COR-L47 (cell line): Measurements from ENCODE around the gene ABCC10.
"Not testable (repeated sequence)": the region's sequence is repeated elsewhere in the genome, so short reads cannot be mapped to it uniquely, and the experiment has no call there.

Experiments used
- DNase-seq: peaks from one replicate; lab custom pipeline; 2025; lab: John Stamatoyannopoulos, UW

Gene ABCC10

DNA sequence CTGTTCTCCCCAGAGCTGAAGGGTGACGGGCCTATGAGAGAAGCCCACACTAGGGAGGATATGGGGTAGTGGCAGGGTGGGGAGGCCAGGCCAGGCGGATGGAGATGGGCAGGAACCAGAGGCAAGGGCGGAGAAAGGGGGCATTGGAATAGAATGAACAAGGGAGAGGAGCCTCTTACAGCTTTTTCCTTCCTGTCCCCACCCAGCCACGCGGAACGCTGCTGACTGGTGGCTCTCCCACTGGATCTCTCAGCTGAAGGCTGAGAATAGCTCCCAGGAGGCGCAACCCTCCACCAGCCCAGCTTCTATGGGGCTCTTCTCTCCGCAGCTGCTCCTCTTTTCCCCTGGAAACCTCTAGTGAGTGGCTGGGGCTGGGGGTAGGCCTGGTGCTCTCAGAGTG lies 17.2 kb downstream of the ABCC10 start:
- no peak for DNase-seq

DNA sequence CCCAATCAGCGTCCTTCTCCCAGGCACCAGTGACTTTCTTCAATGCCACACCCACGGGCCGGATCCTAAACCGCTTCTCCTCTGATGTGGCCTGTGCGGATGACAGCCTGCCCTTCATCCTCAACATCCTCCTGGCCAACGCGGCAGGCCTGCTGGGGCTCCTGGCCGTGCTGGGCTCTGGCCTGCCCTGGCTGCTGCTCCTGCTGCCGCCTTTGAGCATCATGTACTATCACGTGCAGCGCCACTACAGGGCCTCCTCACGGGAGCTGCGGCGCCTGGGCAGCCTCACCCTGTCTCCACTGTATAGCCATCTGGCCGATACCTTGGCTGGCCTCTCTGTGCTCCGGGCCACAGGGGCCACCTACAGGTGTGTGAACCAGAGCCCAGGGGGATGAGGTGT lies 18.2 kb downstream of the ABCC10 start:
- no peak for DNase-seq

DNA sequence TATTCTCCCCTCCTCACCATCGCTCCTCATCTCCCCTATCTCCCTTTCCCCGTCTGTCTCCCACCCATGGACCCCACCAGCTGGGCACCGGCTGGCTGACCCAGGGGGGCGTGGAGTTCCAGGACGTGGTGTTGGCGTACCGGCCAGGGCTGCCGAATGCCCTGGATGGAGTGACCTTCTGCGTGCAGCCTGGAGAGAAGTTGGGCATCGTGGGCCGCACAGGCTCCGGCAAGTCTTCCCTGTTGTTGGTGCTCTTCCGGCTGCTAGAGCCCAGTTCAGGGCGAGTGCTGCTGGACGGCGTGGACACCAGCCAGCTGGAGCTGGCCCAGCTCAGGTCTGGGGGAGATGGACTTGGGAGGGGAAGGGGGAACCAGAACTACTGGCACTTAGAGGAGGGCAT lies 20.3 kb downstream of the ABCC10 start:
- DNase-seq = no peak

DNA sequence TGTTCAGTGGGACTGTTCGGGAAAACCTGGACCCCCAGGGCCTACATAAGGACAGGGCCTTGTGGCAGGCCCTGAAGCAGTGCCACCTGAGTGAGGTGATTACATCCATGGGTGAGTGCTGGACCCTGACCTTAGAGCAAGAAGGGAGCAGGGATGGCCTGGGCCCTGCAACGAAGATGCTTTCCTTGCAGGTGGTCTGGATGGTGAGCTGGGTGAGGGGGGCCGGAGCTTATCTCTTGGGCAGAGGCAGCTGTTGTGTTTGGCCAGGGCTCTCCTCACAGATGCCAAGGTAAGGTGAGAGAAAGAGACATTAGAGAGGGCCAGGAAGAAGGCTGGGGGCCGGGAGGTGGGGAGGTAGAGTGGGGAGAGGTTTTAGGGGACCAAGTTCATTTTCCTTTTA lies 21.6 kb downstream of the ABCC10 start:
- DNase-seq = no peak

DNA sequence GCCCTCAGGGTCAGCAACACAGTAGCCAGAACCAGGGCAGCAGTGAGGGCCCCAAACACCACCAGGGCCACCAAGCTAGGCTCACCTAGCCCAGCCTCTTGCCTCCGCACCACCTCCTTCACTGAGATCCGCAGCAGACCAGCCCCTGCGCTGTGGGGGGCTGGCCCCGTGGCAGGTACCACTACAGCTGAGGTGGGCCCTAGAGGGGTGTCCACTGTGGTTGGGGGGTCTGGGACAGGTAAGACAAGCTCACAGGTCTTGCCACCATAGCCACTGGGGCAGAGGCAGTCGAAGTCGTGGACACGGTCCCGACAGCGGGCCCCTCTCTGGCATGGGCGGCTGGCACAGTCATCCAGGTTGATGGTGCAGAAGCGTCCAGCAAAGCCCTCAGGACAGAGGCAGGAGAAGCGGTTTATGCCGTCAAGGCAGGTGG lies 23.4 kb downstream of the ABCC10 start:
- no peak for DNase-seq

DNA sequence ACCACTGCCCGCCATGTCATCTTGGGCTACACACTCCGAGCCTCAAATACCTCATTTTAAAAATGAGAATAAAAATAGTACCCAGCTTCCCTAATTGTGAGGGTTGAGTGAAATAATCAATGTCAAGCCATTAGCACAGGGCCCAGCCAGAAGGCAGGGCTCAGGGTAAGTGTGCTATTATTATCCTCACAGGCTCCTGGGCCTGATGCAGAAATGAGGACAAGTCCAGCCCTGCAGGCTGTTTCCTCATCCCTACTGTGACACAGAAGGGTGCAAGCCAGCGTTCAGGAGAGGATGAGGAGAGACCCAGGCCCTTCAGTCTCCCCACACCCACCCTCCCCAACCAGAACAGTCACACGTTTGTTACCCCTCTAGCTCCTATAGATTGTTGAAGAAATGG lies 24.0 kb downstream of the ABCC10 start:
- no peak for DNase-seq

DNA sequence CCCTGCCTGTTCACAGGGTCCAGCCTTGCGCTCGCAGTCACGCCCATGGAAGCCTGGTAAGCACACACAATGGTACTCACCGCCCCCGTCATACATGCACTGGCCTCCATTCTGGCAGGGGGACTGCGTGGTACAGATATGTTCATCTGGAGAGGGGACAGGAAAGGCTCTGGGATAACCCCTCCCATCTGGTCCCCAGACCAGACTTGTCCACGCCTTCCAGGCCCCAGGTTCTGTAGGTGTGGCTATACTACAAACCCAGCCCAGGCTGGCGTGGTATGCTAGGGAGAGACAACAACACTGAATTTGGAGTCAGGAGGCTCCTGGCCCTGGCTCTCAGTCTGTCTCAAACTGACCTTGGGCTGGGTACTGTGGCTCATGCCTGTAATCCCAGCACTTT lies 24.6 kb downstream of the ABCC10 start:
- DNase-seq = no peak

DNA sequence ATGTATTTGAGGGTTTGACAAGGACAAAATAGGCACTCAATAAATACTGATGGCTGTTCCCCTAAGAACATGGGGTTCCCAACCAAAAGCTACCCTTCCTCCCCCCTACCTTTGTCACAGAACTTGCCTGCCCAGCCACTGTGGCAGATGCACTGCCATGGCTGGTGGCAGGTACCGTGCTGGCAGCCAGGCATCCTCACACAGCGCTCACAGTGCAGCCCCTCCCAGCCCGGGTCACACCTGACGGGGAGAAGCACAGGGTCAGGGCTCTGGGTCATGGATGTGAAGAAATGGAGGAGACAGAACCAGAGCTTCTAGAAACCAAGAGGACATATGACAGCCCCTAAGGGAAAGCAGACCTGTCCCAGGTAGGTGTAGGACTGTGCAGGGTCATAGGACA lies 25.6 kb downstream of the ABCC10 start:
- DNase-seq = no peak

DNA sequence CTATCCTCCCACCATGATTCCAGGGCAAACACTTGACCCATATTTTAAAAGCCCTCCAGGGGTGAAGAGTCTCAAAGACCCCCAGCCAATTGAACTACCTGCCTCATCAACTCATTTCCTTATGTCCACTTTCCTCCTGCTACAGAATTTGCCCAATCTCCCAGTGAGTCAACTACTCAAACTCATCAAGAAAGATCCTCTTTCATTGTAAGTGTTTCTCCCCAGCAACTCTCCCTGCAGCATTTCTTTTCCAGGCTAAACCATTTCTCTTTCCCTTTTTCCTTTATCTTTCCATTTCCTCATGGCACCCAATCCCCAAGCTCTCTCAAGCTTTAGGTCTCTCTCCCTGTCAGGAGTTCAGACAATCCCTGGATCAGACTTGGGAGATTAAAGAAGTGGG lies 26.5 kb downstream of the ABCC10 start:
- no peak for DNase-seq

DNA sequence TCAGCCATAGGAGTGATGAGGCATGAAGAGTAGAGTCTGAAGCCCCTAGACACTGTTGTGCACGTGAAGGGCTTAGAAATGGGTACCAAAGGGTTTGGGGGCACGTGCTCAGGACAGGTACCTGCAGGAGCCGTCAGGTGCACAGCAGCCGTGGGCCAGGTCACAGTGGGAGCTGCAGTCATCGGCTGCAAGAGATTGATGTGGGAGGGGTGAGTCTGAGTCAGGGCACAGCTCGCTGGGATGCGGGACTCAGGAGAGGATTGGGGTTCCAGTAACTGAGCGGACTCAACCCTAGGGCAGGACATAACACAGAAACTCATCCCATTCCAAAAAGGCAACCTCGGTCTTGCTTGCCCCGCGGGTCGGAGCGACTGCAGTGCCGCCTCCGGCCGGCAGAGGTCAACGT lies 27.0 kb downstream of the ABCC10 start:
- no peak for DNase-seq

DNA sequence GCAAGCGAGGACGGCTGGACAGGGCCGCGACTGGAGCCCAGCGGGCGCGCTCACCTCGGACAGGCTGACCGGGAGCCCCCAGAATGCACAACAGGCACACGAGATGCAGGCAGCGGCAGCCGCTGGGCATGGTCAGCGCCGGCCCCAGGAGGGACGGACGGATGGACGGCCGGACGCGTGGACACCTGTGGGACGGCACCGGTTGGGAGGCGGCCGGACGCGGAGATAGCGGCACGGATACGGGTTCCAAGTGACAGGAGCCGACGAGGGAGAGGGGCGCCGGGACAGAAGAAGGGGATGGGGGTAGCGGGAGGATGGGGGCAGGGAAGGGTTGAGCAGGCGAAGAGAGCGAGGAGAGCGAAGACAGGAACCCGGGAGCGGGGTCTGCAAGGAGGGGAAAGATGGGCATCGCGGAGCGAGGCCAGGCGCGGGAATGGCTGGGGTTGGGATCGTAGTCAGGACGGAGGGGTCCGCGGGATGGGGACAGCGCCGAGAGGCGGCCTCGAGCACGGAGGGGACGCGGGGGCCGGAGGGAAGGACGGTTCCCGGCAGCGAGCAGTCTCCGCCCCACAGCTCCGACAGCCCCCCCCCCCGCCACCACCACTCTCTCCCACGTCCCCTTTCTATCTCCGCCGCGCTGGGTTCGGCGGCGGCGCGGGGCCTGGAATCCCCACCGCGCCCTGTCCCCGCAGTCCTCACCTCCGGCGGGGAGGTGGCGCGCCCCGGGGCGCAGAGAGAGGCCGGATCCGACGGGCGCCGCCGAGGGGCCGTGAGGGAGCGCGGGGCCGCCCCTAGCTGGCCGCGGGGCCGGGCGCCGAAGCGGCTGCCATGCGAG lies 27.6 kb downstream of the ABCC10 start:
- peak; percentile 52 for DNase-seq

DNA sequence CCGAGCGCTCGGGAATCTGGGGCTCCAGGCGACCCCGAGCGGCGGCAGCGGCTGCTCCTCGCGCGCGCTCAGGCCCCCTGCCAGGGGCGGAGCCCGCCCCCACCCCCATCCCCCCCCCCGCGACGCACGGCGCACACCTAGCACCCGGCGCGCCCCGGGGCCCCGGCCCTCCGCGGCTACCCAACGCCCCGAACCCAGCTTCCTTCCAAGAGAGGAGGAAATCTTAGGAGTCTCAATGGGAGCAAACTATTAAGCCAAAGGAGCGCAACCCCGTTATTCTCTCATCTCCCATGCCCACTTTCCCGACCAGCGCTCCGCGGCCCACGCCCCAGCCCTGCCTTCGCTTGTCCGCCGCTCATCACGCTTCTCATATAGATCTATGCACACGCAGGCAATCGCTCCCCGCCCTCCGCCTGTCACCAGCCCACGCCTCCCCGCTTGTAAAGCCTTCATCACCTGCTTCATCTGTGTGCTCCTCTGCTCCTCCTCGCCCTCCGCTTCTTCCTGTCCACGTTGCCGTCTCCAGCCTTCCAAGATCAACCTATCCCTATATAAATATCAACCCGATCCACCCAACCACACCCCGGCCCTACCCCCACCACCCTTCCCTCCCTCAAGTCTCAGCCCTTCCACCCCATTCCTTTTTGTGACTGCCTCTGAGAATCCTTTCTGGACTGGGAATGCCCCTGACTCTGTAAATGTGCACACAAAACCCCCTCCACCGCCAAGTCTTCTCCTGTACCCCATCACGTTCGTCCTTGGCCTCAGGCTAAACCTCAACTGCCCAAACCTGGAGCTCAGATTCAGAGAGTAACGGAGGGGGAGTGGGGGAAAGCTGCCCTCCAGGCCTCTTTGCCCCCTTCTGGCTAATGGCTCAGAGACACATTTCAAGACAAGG lies 28.4 kb downstream of the ABCC10 start, which contains the start of gene DLK2:
TSS of gene DLK2 (minus strand) at position 18 of the 898 bp plus-strand sequence. CDS start 723 bp downstream, outside the sequence.
- no peak for DNase-seq

DNA sequence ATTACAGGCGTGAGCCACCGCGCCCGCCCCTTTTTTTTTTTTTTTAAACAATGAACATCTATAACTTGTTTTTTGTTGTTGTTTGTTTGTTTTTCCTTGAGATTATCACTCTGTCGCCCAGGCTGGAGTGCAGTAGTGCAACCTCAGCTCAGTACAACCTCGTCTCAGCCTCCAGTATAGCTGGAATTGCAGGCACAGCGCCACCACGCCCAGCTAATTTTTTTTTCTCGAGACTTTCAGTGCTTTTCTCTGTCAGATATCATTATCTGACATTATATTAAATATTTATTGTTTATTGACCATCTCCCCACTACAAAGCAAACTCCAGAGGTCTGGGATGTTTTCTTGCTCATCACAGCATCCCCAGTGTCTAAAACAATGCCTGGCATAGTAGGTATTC lies 30.3 kb downstream of the ABCC10 start:
- DNase-seq = no peak

DNA sequence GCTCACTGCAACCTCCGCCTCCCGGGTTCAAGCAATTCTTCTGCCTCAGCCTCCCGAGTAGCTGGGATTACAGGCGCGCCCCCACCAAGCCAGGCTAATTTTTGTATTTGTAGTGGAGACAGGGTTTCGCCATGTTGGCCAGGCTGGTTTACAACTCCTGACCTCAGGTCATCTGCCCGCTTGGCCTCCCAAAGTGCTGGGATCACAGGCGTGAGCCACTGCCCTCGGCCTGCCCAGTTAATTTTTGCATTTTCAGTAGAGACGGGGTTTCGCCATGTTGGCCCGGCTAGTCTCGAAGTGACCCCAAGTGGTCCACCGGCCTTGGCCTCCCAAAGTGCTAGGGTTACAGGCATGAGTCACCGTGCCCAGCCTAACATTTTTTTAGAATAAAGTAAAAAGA lies 30.8 kb downstream of the ABCC10 start:
- DNase-seq = not testable (repeated sequence)

DNA sequence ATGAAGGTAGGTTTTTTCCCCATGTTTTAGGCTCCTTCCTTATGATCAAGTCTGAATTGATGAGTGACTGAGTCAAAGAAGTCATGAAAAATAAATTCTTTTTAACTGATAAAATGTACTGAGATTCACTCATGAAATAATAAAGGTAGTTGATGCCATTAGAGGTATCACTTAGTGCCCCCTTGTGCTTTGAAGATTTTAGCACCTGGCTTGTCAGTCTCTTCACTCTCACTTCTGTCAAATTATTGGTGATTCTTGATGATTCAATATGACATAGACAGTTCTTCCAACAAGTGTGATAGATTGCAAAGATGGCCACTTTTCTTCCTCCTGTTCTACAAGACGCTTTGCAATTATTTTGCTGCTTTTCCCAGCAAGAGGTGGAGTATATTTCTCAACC lies 32.2 kb downstream of the ABCC10 start:
- no peak for DNase-seq

DNA sequence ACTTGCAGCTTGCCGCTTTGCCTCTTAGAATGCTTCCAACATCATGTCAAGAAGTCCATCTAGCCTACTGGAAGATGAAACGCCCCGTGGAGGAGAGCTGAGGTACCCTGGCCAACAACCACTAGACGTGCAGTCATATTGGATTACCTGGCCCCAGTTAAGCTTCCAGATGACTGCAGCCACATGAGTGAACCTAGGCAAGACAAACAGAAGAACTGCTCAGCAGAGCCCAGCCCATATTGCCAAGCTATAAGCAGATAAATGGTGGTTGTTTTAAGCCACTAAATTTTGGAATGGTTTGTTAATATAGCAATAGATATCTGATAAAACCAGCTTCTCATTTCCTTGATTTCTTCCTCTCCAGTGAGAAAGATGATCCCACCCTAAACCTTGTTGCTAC lies 32.7 kb downstream of the ABCC10 start:
- no peak for DNase-seq

DNA sequence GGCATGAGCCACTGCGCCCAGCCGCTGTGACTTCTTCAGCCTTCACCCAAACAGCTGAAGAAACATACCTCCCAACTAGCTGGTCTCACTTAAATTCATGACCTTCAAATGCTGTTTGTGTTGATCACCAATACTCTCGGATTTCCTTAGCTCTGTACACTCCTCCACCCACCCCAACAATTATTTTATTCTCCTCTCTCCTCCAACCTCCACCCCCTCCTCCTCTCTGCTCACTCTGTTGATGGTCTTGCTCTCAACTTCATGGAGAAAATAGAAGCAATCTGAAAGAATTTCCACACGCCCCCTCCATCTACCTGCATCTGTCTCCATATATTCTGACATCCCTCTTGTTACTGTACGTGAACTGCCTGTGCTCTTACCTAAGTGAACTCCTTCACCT lies 34.6 kb downstream of the ABCC10 start:
- DNase-seq = no peak

DNA sequence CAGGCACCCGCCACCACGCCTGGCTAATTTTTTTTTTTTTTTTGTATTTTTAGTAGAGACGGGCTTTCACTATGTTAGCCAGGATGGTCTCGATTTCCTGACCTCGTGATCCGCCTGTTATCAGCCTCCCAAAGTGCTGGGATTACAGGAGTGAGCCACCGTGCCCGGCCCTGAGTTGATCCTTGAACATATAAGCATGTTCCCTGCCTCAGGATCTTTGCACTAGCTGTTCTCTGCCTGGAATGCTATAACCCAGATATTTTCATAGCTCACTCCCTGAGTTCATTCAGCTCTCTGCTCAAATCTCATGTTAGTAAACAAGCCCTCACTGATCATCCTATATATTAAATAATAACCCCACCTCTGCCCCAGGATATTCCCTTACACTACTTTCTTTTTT lies 37.0 kb downstream of the ABCC10 start:
- DNase-seq = no peak

DNA sequence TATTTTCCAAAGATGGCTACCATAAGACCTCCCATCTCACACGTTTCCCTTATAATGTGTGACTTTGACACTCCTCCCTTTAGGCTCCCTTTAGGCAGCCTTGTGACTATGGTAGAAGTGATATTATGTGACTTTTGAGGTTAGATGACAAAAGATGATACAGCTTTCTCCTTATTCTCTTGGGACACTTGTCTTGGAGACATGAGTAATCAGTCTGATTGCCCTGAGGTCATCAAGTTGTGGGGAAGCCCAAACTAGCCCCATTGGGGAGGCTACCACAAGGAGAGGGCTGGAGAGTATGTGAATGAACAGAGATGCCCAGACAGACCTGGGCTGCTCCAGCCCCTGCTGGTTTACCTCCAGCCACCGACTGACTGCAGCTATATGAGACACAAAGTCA lies 38.6 kb downstream of the ABCC10 start:
- DNase-seq = no peak

DNA sequence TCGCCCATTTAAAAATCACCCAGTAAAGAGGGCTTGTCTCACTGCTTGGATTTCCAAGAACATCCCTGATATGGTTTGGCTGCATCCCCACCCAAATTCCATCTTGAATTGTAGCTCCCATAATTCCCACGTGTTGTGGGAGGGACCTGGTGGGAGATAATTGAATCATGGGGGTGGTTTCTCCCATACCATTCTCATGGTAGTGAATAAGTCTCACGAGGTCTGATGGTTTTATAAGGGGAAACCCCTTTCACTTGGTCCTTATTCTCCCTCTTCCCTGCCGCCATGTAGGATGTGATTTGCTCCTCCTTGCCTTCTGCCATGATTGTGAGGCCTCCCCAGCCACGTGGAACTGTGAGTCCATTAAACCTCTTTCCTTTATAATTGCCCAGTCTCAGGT lies 39.9 kb downstream of the ABCC10 start:
- DNase-seq = not testable (repeated sequence)

DNA sequence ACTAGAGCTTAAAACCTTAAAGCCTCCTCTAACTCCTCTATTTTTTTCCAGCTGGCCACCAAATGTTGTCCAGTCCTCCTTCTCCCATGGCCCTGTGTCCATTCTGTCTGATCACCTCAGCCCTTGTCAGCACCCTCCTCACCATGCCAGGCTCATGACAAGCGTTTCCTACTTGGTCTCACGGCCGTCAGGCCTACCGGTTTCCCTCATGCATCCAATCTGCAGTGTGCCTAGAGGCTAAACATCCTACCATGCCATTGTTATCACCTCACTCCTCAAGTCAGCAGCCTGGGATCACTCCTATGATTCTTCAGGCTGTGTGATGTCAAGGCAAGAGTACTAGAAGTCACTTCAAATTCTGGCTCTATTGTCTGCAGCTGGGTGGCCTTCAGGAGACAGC lies 40.4 kb downstream of the ABCC10 start:
- no peak for DNase-seq

DNA sequence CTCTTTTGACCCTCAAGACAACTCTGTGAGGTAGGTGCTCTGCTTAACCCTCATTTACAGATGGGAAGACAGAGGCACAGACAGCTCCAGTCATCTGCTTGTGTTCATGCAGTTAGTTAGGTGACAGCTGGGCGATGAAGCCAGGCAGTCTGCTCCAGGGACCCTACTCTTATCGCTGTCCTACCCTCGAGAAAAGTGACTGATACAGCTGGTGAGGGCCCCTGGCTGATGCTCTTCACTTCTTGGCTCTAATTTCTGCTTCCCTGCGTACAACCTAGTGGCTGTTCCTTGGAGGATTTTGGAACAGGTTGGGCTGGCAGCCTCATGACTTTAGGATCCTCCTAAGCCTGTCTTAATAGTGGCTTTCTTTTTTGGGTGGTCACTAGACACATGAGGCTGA lies 40.9 kb downstream of the ABCC10 start:
- no peak for DNase-seq
